ENCODE measurements around the gene ITPKB. TPM values are rescaled to one million over a fixed set of nuclear protein-coding genes. Genes with fewer than 3 reads are reported as not detected.

Gene ITPKB
- total and polyA plus RNA-seq, 2 experiments from 2014 or later, result 0.31 to 5.2 TPM

DNA sequence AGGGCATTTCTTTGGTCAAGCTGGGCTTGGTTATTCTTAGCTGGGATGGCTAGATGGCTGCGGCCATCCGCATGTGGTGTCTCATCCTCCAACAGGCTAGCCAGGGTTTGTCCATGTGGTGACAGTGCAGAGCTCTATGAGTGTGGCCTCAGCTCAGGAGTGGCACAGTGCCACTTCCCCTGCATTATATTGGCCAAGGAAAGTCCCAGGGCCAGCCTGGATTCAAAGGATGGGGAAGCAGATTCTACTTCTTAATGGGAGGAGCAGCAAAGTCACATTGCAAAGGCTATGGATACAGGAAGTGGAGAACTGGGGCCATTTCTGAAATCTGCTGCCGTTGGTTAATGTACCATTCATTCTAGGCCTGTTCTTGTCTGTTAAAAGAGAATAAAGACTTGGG is 156.1 kb downstream of the ITPKB start:
- Histone ChIP-seq H4K20me1 (replicated peaks; ENCODE audit: insufficient read depth) (no peaks in the 10 kb centered on the region), H3F3A (replicated peaks; ENCODE audit: low read depth) (no peaks in the 10 kb centered on the region), H3K36me3 (ENCODE audit: insufficient read depth) (no peaks in the 10 kb centered on the region), H3K4me2 (no peak overlapping the region), H3K79me2 (replicated peaks; ENCODE audit: insufficient read depth) (no peaks in the 10 kb centered on the region), H3K27me3 (ENCODE audit: insufficient read depth) (no peaks in the 10 kb centered on the region), H3K4me3 (no peak overlapping the region), H2AFZ (no peak overlapping the region), H3K27ac (ENCODE audit: low read depth) (no peak overlapping the region), H3K9me2 (ENCODE audit: insufficient read depth) (no peaks in the 10 kb centered on the region), H3K4me1 (ENCODE audit: insufficient read depth) (no peaks in the 10 kb centered on the region)
- no peak overlapping the region for H3K4me3 Mint-ChIP-seq
- H3K27ac Mint-ChIP-seq, result no peak overlapping the region
- TF ChIP-seq, protein P1, sequence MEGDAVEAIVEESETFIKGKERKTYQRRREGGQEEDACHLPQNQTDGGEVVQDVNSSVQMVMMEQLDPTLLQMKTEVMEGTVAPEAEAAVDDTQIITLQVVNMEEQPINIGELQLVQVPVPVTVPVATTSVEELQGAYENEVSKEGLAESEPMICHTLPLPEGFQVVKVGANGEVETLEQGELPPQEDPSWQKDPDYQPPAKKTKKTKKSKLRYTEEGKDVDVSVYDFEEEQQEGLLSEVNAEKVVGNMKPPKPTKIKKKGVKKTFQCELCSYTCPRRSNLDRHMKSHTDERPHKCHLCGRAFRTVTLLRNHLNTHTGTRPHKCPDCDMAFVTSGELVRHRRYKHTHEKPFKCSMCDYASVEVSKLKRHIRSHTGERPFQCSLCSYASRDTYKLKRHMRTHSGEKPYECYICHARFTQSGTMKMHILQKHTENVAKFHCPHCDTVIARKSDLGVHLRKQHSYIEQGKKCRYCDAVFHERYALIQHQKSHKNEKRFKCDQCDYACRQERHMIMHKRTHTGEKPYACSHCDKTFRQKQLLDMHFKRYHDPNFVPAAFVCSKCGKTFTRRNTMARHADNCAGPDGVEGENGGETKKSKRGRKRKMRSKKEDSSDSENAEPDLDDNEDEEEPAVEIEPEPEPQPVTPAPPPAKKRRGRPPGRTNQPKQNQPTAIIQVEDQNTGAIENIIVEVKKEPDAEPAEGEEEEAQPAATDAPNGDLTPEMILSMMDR (conservative IDR thresholded peaks at IDR 0.05; ENCODE audit: low read depth in 2 of 2), result no peak
- TF ChIP-seq ZNF462 (CRISPR knock-in tag; IDR thresholded peaks at IDR 0.05) (no peak), ETS1 (IDR thresholded peaks at IDR 0.05) (no peak), STAT1 (IDR thresholded peaks at IDR 0.05; ENCODE audit: unreplicated experiment) (no peak)
- TF ChIP-seq, protein P2, sequence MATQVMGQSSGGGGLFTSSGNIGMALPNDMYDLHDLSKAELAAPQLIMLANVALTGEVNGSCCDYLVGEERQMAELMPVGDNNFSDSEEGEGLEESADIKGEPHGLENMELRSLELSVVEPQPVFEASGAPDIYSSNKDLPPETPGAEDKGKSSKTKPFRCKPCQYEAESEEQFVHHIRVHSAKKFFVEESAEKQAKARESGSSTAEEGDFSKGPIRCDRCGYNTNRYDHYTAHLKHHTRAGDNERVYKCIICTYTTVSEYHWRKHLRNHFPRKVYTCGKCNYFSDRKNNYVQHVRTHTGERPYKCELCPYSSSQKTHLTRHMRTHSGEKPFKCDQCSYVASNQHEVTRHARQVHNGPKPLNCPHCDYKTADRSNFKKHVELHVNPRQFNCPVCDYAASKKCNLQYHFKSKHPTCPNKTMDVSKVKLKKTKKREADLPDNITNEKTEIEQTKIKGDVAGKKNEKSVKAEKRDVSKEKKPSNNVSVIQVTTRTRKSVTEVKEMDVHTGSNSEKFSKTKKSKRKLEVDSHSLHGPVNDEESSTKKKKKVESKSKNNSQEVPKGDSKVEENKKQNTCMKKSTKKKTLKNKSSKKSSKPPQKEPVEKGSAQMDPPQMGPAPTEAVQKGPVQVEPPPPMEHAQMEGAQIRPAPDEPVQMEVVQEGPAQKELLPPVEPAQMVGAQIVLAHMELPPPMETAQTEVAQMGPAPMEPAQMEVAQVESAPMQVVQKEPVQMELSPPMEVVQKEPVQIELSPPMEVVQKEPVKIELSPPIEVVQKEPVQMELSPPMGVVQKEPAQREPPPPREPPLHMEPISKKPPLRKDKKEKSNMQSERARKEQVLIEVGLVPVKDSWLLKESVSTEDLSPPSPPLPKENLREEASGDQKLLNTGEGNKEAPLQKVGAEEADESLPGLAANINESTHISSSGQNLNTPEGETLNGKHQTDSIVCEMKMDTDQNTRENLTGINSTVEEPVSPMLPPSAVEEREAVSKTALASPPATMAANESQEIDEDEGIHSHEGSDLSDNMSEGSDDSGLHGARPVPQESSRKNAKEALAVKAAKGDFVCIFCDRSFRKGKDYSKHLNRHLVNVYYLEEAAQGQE (IDR thresholded peaks at IDR 0.05; ENCODE audit: unreplicated experiment), result no peak
- peaks cover 3% of the 10 kb centered on the region for H3K27me3 Mint-ChIP-seq (ENCODE audit: insufficient read depth, low read depth, poor library complexity)
- DNase-seq (ENCODE audit: low spot score) (no peak), ATAC-seq (no peak)
- H3K9me3 Mint-ChIP-seq, result no peaks in the 10 kb centered on the region
- no peaks in the 10 kb centered on the region for H3K36me3 Mint-ChIP-seq (ENCODE audit: low read depth)
- no peaks in the 10 kb centered on the region for H3K4me1 Mint-ChIP-seq

All from GM23338 (cell line).